ENCODE measurements around the gene LYSMD1.
"Not testable (repeated sequence)": the region's sequence is repeated elsewhere in the genome, so short reads cannot be mapped to it uniquely, and the experiment has no call there.

LYSMD1 gene, protein sequence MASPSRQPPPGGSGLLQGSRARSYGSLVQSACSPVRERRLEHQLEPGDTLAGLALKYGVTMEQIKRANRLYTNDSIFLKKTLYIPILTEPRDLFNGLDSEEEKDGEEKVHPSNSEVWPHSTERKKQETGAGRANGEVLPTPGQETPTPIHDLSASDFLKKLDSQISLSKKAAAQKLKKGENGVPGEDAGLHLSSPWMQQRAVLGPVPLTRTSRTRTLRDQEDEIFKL

GRCh38 chr1:151165738-151166504, at the start of gene LYSMD1, which contains the start of gene SCNM1:
Gene LYSMD1 (minus strand): TSS chr1:151165902. CDS start chr1:151165258, 644 bp downstream.
Gene SCNM1 (plus strand): TSS chr1:151166144. CDS start chr1:151166153, 9 bp downstream.
- peak; percentile 82 to 92 for DNase-seq (ENCODE audit: low read depth in 2 of 2)

- no peak for DNase-seq (ENCODE audit: low read depth in 2 of 2)
Observed at GRCh38 chr1:151213560-151213959, 47.9 kb upstream of the LYSMD1 start.

DNA sequence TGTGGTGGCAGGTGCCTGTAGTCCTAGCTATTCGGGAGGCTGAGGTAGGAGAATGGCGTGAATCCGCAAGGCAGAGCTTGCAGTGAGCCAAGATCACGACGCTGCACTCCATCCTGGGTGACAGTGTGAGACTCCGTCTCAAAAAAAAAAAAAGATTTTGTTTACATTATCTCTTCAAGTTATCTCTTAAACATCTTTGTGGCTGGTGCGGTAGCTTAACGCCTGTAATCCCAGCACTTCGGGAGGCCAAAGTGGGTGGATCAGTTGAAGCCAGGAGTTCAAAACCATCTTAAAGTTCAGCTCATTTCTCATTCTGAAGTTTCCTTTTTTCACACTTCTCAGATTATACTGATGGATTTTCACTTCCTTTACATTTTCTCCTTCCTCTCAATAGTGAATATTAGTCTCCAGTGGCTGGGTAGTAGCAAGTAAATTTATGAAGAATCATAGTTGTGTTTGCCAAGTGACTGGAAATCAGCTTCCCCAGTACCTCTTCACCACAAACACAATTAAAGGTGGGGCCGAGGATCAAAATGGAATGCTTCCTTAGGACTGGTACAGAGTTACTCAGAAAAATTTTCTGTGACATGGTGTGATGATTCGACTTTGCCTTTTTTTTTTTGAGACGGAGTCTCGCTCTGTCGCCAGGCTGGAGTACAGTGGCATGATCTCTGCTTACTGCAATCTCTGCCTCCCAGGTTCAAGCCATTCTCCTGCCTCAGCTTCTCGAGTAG, 46.4 kb upstream of the LYSMD1 start:
- no peak for DNase-seq (ENCODE audit: low read depth in 2 of 2)

- DNase-seq (ENCODE audit: low read depth in 2 of 2), result no peak
Observed at GRCh38 chr1:151210830-151211229, 45.1 kb upstream of the LYSMD1 start.

DNA sequence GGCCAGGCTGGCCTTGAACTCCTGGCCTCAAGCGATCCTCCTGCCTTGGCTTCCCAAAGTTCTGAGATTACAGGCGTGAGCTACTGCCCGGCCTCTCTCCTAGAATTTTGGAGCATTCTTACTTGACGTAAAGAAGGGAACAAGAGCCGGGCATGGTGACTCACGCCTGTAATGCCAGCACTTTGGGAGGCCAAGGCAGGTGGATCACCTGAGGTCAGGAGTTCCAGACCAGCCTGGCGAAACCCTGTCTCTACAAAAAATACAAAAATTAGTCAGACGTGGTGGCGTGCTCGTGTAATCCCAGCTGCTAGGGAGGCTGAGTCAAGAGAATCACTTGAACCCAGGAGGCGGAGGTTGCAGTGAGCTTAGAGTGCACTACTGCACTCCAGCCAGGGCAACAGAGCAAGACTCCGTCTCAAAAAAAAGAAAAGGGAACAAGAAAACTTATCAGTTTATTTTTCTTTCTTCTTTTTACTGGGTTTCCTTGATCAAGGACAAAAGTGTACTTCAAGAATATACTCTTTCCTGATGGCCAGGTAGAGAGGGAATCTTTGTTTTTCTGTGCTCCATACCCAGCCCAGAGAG, 39.8 kb upstream of the LYSMD1 start:
- not testable (repeated sequence) for DNase-seq (ENCODE audit: low read depth in 2 of 2)

DNA sequence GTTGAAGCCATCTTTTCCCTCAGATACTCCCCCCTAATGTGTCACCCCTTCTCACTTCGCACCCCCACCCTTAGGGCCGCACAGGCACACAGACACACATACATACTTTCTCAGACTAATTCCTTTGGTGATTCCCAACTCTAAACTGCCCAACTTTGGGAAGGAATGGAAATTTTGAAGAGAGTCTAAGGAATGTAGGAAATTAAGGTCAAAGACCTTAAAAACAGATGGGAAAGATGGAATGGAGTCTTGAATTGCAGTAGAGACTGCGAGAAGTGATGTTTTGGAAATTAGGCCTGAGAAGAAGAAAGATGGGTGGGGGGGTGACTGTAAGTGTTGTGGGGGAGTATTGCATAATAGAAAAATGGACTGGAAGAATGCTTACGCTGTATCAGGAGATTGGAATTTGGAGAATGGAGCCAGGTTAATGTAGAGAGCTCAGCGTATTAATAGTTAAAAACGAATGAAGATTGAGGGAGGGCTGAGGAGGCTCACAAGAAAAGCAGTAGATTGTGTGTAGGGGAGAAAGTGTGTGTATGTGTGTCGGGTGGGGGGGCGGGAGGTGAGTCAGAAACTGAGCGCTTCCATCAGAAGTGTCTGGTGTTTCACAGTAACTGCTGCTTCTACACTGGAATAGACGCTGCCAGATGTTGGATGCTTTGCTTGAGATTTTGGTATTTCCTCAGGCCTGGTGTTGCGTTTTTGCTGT, 34.3 kb upstream of the LYSMD1 start:
- no peak for DNase-seq (ENCODE audit: low read depth in 2 of 2)

GRCh38 chr1:151198254-151199127, 32.8 kb upstream of the LYSMD1 start, which contains the start of gene PIP5K1A:
Gene PIP5K1A (plus strand): TSS chr1:151198552. CDS start chr1:151198997, 445 bp downstream.
- DNase-seq (ENCODE audit: low read depth in 2 of 2), result peak; percentile 99

GRCh38 chr1:151197863-151198253, 32.2 kb upstream of the LYSMD1 start:
- DNase-seq (ENCODE audit: low read depth in 2 of 2), result no peak

- no peak for DNase-seq (ENCODE audit: low read depth in 2 of 2)
Observed at GRCh38 chr1:151196292-151196800, 30.6 kb upstream of the LYSMD1 start.

DNA sequence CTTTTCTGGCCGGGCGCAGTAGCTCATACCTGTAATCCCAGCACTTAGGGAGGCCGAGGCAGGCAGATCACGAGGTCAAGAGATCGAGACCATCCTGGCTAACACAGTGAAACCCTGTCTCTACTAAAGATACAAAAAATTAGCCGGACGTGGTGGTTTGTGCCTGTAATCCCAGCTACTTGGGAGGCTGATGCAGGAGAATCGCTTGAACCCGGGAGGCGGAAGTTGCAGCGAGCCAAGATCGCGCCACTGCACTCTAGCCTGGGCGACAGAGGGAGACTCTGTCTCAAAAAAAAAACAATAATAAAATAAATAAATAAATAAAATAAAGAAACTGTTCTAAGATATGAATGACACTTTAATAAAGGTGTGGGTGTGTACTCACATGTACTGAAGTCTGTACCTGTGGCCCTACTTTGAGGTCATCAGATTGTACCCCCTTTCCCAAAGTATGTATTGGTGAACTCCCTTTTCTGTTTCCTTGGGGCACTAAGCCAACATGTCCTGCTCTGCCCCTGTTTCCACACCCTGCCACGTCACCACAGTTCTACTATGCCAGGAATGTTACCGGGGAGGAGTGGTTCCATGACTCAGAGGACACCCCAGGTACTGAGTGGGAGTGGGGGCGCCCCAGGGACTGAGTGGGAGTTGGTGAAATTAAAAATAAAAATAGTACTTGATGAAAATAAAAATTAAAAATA, 29.3 kb upstream of the LYSMD1 start:
- DNase-seq (ENCODE audit: low read depth in 2 of 2), result not testable (repeated sequence)

DNA sequence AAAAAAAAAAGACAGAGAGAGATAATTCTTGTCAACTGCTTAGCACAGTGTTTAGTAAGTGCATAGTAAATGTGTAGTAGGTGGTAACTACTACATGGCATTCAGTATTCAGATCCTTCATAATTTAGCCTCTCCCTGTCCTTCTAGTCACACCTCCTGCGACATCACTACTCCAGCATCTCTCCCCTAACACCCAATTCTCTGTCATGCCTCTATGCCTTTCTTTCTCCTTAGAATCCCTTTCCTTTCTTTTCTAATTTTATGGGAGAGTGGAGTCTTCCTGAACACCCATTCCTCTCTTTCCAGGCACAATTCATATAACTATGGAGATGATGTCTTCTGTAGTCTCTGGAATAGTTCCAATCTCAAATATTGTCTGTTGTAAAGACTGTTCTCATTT, 28.2 kb upstream of the LYSMD1 start:
- no peak for DNase-seq (ENCODE audit: low read depth in 2 of 2)

DNA sequence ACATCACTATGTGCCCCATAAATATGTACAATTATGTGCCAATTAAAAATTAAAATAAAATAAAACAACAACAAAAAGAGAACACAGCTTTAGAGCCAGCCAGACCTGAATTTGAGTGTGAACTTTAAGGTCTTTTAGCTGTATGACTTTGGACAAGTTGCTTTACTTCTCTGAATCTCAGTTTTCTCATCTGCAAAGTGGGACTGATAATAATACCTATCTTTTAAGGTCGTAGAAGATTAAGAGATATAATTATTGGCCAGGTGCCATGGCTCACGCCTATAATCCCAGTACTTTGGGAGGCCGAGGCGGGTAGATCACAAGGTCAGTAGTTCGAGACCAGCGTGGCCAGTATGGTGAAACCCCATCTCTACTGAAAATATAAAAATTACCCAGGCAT, 27.6 kb upstream of the LYSMD1 start:
- no peak for DNase-seq (ENCODE audit: low read depth in 2 of 2)

DNA sequence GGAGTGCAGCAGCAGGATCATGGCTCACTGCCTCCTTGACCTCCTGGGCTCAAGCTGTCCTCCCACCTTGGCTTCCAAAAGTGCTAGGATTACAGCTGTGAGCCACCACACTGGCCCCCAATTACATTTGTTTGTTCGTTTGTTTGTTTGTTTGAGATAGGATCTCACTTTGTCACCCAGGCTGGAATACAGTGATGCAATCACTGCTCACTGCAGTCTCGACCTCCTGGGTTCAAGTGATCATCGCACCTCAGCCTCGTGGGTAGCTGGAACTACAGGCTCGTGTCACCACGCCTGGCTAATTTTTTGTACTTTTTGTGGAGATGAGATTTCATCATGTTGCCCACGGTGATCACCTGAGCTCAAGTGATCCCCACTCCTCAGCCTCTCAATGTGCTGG, 26.3 kb upstream of the LYSMD1 start:
- DNase-seq (ENCODE audit: low read depth in 2 of 2), result no peak

- peak; percentile 73 to 74 for DNase-seq (ENCODE audit: low read depth in 2 of 2)
Observed at GRCh38 chr1:151189637-151190445, 24.1 kb upstream of the LYSMD1 start, which contains the start of gene VPS72. Gene VPS72 (minus strand): TSS chr1:151190197. CDS start chr1:151190121, 76 bp downstream.

DNA sequence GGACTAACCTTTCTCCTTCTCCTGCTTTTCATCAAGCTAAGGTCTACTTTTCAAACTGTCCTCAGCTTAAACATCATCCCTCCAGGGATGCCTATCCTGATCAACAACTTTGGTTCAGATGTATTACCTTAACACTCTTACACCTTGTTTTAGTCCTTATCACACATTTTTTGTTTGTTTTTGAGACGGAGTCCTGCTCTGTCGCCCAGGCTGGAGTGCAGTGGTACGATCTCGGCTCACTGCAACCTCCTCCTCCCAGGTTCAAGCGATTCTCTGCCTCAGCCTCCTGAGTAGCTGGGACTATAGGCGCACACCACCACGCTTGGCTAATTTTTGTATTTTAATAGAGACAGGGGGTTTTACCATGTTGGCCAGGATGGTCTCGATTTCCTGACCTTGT, 23.0 kb upstream of the LYSMD1 start:
- not testable (repeated sequence) for DNase-seq (ENCODE audit: low read depth in 2 of 2)

- DNase-seq (ENCODE audit: low read depth in 2 of 2), result no peak
Observed at GRCh38 chr1:151187205-151187604, 21.5 kb upstream of the LYSMD1 start.

GRCh38 chr1:151184211-151184610, 18.5 kb upstream of the LYSMD1 start:
- DNase-seq (ENCODE audit: low read depth in 2 of 2), result no peak

GRCh38 chr1:151176514-151177045, 10.9 kb upstream of the LYSMD1 start:
- no peak for DNase-seq (ENCODE audit: low read depth in 2 of 2)

All from stimulated activated CD8-positive, alpha-beta memory T cell treated with anti-CD3 and anti-CD28 coated beads, Interleukin-2, amount 100 ng/mL, for 48 hours (primary cell).